ENCODE data around the gene CHST3.
"Not testable (repeated sequence)": the region's sequence is repeated elsewhere in the genome, so short reads cannot be mapped to it uniquely, and the experiment has no call there.

CHST3 gene

GRCh38 chr10:71950683-71951082 lies 13.5 kb upstream of the CHST3 start:
- no peak for DNase-seq

GRCh38 chr10:71952745-71953144 lies 11.4 kb upstream of the CHST3 start:
- no peak for DNase-seq

DNA sequence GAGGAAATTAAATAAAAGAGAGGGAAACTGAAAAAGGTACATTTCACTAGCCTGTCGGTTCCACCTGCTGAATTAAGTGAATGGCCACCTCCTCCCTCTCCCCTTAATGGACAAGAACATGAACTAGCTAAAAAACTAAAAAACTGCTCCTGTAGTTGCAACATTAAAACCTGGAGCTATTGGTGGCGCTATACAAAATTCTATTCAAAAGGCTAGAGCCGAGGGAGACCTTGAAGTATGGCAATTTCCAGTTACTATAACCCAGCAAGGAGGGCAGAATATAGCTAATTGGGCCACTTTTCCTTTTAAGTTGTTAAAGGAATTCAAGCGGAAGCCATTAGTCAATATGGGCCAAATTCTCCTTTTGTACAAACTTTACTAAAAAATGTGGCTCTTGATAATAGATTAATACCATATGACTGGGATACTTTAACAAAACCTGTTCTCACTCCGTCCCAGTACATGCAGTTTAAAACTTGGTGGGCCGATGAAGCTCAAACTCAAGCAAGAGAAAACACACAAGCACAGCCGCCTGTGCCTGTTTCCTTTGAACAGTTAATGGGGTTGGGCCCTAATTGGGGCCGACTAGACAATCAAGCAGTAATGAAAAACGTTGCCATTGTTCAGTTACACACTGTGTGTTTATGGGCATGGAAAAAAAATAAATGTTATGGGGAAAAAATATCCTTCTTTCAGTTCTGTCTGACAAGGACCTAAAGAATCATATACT lies 6.5 kb upstream of the CHST3 start:
- DNase-seq, result peak; percentile 54

DNA sequence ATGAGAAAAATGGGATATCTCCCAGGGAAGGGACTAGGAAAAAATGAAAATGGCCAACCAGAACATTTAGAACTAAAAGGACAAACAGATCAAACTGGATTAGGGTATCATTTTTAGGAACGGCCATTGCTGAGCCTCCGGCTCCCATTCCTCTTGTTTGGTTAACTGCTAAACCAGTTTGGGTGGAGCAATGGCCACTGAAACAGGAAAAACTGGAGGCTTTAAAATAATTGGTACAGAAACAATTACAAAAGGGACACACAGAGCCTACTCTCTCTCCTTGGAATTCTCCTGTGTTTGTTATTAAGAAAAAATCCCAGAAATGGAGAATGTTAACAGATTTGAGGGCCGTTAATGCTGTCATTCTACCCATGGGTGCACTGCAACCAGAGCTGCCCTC lies 4.7 kb upstream of the CHST3 start:
- no peak for DNase-seq

- DNase-seq, result no peak
These were observed 2.4 kb upstream of the CHST3 start for GRCh38 chr10:71961831-71962230.

DNA sequence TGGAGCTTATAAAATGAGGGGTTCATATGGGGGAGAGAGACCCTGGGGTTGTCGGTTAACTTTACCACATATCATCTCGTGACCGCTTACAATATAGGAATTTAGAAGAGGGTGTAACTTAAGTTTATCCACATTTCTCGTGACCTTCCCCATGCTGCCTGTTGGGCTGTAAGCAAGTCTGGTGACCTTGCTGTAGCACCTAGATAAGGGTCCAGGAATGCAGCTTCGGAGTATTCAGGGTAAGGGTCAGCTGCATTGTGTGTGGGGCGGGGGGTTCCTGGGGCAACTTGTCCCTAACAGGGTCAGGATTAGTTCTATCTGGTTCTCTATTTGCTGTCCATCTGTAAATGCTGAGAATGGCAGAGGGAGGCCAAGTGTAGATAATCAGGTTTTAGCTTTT lies 1.3 kb upstream of the CHST3 start:
- DNase-seq, result peak; percentile 15

DNA sequence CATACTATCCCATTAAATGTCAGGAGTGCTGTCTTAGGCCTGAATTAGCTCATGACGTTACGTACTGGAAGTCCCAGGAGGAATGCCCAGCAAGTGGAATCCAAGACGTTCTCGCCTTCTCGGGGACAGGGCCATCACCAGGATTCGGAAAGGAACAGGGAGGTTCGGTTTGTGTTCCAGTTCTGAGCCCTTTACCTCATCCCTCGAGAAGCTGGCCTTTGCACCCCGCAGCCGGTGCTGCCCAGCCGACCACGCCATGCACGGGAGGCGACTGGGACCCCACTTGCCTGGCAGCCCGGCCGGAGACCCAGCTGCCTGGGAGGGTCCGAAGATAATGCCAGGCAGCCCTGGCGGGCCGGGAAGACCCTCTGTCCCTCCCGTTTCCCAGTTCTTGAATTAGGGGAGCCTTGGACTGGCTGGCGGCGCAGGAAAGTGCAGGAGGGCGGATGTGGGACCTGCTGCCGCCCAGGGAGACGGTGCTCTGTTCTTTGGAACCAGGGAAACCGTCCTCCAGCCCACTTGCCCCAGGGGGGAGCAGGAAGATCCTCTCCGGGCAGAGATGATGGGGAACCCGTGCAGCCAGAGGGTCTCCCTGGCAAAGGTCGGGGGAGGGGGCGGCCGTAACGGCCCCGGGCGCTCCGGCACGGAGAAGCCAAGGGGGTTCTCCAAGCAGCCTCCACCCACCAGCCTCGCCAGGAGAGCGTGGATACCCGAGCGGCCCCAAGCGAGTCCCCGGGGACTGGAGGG lies 671 bp upstream of the CHST3 start:
- DNase-seq, result no peak

GRCh38 chr10:71964743-71965515 lies 734 bp downstream of the CHST3 start:
- DNase-seq, result no peak

- DNase-seq, result no peak
These were observed 1.4 kb downstream of the CHST3 start for GRCh38 chr10:71965623-71966022.

- DNase-seq, result no peak
These were observed 2.1 kb downstream of the CHST3 start for GRCh38 chr10:71966046-71967004.

- DNase-seq, result not testable (repeated sequence)
These were observed 3.8 kb downstream of the CHST3 start for GRCh38 chr10:71967958-71968357.

DNA sequence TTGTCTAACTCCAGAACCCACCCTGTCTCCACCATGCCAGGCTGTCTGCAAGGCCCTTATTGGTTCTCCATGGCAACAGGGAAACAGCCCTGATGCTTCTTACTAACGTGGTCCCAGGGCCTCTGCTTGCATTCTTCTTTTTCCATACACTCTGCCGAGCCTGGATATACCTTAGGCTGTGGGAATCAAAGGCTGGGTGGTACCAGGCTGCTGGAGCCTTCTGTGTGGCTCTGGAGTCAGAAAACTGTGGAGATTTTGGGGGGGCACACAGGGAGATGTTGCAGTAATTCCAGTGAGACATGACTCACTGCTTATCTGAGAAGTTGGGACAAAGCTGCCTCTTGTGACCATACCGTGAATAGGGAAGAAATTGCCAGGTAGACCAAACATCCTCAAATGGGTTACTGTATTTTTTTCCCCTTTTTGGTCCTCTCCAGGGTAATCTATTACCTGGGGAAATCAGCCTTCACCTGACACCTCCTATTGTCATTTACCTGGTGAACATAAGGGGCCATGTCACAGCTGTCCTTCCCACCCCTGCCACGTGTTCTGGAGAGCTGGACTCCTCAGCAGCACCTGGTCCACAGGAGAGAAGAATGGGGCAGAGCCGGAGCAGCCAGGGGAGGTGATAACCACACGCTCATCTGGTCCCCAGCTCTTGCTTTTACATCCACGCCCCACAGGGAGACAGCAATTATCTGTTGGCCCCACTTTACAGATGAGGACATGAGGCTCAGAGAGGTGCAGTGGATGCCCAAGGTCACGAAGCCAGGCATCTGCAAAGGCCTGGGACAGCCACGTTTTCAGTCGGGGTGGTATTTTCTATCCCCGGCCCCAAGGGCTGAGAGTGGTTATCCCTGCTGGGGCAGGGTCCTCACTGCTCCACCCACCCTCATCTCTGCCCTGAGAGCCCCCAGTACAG lies 4.6 kb downstream of the CHST3 start:
- no peak for DNase-seq

DNA sequence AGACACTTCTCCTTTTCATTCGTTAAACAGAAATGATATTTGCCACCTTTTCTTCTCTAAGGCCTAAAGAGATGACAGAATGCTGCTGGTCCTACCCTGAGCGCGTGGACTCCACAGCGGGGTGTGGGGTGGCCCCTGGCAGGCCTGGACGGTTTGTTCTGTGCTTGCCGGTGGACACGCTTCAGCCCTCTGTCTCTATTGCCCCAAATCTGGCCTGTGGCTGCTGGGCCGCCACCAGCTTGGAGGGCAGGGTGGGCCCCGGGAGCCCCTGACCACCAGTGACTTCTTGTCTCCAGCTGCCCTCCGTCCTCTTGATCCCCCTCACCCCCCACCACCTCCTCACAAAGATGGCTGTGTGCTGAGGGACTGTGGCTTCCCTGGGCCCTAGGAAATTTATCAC lies 5.7 kb downstream of the CHST3 start:
- DNase-seq, result no peak

DNA sequence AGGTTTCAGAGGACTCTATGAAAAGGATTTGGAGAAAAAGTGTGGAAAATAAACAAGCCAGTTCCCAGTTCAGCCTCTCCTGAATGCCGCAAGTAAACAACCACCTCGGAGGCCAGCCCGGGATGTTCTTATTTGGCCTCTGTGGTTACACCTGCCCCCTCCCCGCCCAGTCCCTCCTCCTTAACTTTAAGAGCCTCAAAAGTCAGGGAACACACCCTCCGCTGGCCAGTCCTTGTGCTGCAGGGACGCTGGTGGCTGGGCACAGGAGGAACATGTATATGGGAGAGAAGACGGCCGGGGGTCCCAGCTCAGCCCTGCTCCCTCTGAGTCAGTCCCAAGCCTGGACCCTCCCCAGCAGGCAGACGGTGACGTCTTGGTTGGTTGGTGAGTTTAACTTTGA lies 6.1 kb downstream of the CHST3 start:
- peak; percentile 51 for DNase-seq

DNA sequence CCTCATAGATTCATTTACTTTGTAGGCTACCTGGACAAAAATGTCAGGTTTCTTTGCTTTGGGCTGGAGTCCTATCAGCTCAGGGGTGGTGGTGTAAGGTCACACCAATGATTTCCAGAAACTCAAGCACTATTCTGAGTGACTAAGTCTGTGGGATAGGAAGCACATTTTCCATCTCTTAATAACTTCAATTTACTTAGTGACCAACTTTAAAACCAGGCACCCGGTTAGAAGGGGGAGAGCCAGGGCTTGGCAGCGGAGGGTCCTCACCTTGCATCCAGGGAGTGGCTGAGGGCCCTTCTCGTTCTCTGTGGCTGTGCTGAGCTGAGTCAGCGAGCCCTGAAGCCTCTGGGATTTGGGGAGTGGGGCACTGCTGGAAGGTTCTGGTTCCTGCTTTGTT lies 6.7 kb downstream of the CHST3 start:
- no peak for DNase-seq

DNA sequence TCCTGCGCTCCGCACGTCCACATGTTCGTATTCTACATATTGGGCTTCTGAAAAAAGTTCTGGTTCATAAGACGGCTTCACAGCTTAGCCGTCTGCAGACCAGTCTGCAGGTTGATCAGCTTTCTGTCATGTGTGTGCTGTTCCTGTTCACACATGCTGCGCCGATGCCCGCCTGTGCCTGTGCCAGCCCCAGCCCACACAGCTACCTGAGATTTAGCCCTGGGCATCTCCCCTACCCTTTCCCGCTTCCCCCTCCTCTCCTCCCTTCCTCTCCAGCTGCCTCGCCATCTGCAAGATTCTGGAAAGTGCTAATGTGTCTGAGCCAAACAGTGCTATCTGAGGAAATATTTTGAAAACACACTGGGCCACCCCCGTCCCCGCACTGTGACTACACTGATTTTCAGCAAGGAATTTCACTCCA lies 7.1 kb downstream of the CHST3 start:
- DNase-seq, result no peak

- DNase-seq, result no peak
These were observed 7.8 kb downstream of the CHST3 start for GRCh38 chr10:71971769-71972555.

GRCh38 chr10:71972746-71973695 lies 8.8 kb downstream of the CHST3 start:
- no peak for DNase-seq

DNA sequence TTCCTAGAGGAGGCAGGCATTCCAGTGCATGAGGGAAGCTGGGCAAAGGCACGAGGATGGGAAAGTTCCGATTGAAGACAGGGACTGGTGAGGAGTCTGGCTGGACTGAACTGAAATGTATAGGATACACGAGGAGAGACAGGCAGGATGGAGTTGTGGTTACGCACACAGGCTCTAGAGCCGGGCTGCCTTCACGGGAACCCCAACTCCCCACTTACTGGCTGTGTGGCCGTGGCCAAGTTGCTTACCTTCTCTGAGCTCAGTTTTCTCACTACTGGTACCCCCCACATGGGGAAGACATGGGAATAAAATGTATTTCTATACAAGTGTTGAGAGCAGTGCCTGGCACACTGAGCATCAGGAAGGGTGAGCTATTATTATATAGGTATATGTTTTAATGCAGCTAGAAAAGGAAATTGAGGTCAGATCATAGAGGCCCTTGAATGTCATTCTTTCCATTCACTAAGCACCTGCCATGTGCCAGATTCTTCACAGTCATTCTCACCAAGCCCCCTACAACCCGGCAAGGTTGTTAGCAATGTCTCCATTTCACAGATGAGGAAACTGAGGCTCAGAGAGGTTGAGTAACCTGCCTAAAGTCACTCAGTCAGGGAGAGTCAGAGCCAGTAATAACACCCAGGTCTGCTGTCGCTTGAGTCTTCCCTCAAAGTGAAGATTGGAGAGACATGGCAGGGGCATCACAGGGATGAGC lies 9.7 kb downstream of the CHST3 start:
- no peak for DNase-seq
